ENCODE results near the gene PRR5L.
A peak's percentile ranks its signal among the peaks of the same experiment; 100 is the strongest.

Gene PRR5L

DNA sequence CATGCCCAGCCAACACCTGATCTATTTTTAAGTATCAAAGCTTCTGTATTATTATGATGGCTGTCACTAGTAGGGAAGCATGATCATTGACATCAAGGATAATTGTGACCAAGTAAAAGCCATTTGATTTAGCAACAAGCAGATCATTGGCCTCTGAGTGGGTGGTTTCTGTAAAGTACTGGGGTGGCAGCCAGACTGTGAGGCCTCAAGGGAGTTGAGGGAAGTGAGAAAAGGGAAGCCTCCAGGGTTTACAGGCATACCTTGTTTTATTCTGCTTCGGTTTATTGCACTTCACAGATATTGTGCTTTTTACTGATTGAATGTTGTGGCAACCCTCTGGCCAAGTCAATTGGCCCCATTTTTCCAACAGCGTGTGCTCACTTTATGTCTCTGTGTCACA lies 60.1 kb downstream of the PRR5L start:
- Mint-ChIP-seq H3K27ac (no peak overlapping the region), H3K27me3 (ENCODE audit: low read depth, poor library complexity) (peaks cover 6% of the 10 kb centered on the region), H3K4me3 (no peak overlapping the region), H3K4me1 (peaks cover 19% of the 10 kb centered on the region), H3K36me3 (ENCODE audit: low read depth) (no peaks in the 10 kb centered on the region), H3K9me3 (no peaks in the 10 kb centered on the region)
- TF ChIP-seq CTCF (IDR thresholded peaks at IDR 0.05) = no peak
- no peak for DNase-seq

DNA sequence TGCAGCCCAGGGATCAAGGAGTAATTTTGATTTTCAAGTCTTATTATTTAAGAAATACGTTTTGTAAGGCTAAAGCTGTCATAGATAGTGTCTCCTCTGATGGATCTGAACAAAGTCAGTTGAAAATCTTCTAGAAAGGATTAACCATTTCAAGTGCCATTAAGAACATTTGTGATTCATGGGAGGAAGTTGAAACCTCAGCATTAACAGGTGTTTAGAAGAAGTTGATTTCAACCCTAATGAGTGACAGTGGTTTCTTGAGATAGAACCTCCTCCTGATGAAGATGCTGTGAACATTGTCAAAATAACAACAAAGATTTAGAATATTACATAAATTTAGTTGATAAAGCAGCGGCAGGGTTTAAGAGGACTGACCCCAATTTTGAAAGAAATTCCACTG lies 61.7 kb downstream of the PRR5L start:
- H3K27me3 Mint-ChIP-seq (ENCODE audit: low read depth, poor library complexity) = peaks cover 4% of the 10 kb centered on the region
- H3K36me3 Mint-ChIP-seq (ENCODE audit: low read depth) = no peaks in the 10 kb centered on the region
- TF ChIP-seq CTCF (IDR thresholded peaks at IDR 0.05) = no peak
- no peak overlapping the region for H3K4me3 Mint-ChIP-seq
- peaks cover 34% of the 10 kb centered on the region for H3K4me1 Mint-ChIP-seq
- no peaks in the 10 kb centered on the region for H3K9me3 Mint-ChIP-seq
- no peak for DNase-seq
- no peak overlapping the region for H3K27ac Mint-ChIP-seq

- TF ChIP-seq CTCF (IDR thresholded peaks at IDR 0.05) = no peak
- no peak overlapping the region for H3K4me3 Mint-ChIP-seq
- H3K27ac Mint-ChIP-seq = no peak overlapping the region
- no peak for DNase-seq
- no peaks in the 10 kb centered on the region for H3K9me3 Mint-ChIP-seq
- no peaks in the 10 kb centered on the region for H3K36me3 Mint-ChIP-seq (ENCODE audit: low read depth)
- peaks cover 40% of the 10 kb centered on the region for H3K4me1 Mint-ChIP-seq
- H3K27me3 Mint-ChIP-seq (ENCODE audit: low read depth, poor library complexity) = peaks cover 4% of the 10 kb centered on the region
These were observed 62.3 kb downstream of the PRR5L start for GRCh38 chr11:36358436-36358835.

DNA sequence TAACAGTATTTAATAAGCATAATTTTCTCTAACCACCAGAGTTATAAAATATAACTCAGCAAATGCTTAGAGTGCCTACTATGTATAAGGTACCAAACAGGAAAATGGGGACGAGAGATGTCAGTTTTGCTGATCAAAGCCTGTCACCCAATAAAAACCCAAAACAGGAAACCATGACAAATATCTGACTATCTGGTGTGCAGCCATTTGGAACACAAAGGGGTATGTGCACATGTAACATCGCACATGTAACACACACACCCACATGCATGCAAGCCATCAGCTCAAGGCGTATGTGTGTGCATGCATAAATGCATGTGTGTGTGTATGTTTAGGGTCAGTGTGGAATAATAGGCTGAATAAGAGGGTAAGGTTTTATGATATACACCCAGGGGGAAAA lies 64.2 kb downstream of the PRR5L start:
- Mint-ChIP-seq H3K4me1 (peaks cover 59% of the 10 kb centered on the region), H3K4me3 (no peak overlapping the region), H3K27ac (no peak overlapping the region), H3K27me3 (ENCODE audit: low read depth, poor library complexity) (peaks cover 7% of the 10 kb centered on the region), H3K36me3 (ENCODE audit: low read depth) (no peaks in the 10 kb centered on the region), H3K9me3 (no peaks in the 10 kb centered on the region)
- no peak for TF ChIP-seq CTCF (IDR thresholded peaks at IDR 0.05)
- DNase-seq = no peak

- H3K27me3 Mint-ChIP-seq (ENCODE audit: low read depth, poor library complexity) = peaks cover 7% of the 10 kb centered on the region
- TF ChIP-seq CTCF (IDR thresholded peaks at IDR 0.05) = no peak
- H3K36me3 Mint-ChIP-seq (ENCODE audit: low read depth) = no peaks in the 10 kb centered on the region
- DNase-seq = no peak
- H3K4me1 Mint-ChIP-seq = peaks cover 60% of the 10 kb centered on the region
- no peaks in the 10 kb centered on the region for H3K9me3 Mint-ChIP-seq
- H3K27ac Mint-ChIP-seq = no peak overlapping the region
- H3K4me3 Mint-ChIP-seq = no peak overlapping the region
These were observed 64.8 kb downstream of the PRR5L start for GRCh38 chr11:36360826-36361415.

GRCh38 chr11:36361472-36361871 lies 65.4 kb downstream of the PRR5L start:
- H3K36me3 Mint-ChIP-seq (ENCODE audit: low read depth) = no peaks in the 10 kb centered on the region
- no peak for DNase-seq
- H3K27ac Mint-ChIP-seq = no peak overlapping the region
- no peaks in the 10 kb centered on the region for H3K9me3 Mint-ChIP-seq
- peaks cover 60% of the 10 kb centered on the region for H3K4me1 Mint-ChIP-seq
- H3K4me3 Mint-ChIP-seq = peak overlapping the region; percentile 73
- TF ChIP-seq CTCF (IDR thresholded peaks at IDR 0.05) = no peak
- H3K27me3 Mint-ChIP-seq (ENCODE audit: low read depth, poor library complexity) = peaks cover 7% of the 10 kb centered on the region
